Tibial artery (tissue), 4 donors: Measurements from ENCODE around the gene LIN9.

ENCODE experiments used
- DNase-seq, 2 donors: peaks; one replicate each; pipeline ENCODE4 v3.0.0-alpha.2; 2019
- H3K27ac ChIP-seq, 2 donors: fragments of 200-600 bp; sonication (generic) in 1 of 2; 1 replicate in 1 of 2; 2 replicates in 1 of 2; pipeline ENCODE4 v1.5.1; 2018 to 2019; ENCODE audit warnings: mild to moderate bottlenecking in 1 of 2
- H3K27me3 ChIP-seq, 2 donors: fragments of 200-600 bp; sonication (generic) in 1 of 2; one replicate each; pipeline versions ENCODE4 v1.5.1 to v1.6.0; 2016 to 2019
- H3K36me3 ChIP-seq, 3 donors: fragments of 200-600 bp; sonication (generic) in 2 of 3; one replicate each; pipeline ENCODE4 v1.5.1; 2016 to 2019; ENCODE audit warnings: mild to moderate bottlenecking in 2 of 3
- H3K4me1 ChIP-seq, 4 donors: fragments of 200-600 bp; sonication (generic) in 2 of 4; 1 replicate in 3 of 4; 2 replicates in 1 of 4; pipeline ENCODE4 v1.5.1; 2016 to 2019
- H3K4me3 ChIP-seq, 2 donors: fragments of 200-600 bp; sonication (generic) in 1 of 2; 1 replicate in 1 of 2; 2 replicates in 1 of 2; pipeline ENCODE4 v1.5.1; 2018 to 2019; ENCODE audit warnings: mild to moderate bottlenecking in 2 of 2
- H3K9me3 ChIP-seq, 3 donors: fragments of 200-600 bp; sonication (generic) in 1 of 3; one replicate each; pipeline ENCODE4 v1.5.1; 2016 to 2019
- CTCF ChIP-seq, 2 experiments: fragments of 200-600 bp in 1 of 2; fragments of 450-650 bp in 1 of 2; IDR thresholded peaks; one replicate each; pipeline ENCODE4 v1.5.1; 2017 to 2019; ENCODE audit warnings: antibody characterized with exemption in 2 of 2, mild to moderate bottlenecking in 1 of 2, moderate library complexity in 1 of 2
- intact Hi-C: fragments of 100-400 bp; cut with DNase I; formaldehyde crosslinking; loops from one replicate; pipeline ENCODE4 v1.15.0; 2023; ENCODE audit warnings: low total_unique reads

Gene LIN9

GRCh38 chr1:226309398-226310244 lies 657 bp upstream of the LIN9 start:
- Histone ChIP-seq H3K27me3 (no peaks in the 10 kb centered on the region), H3K4me3 (peak overlapping the region; percentile 72 to 97), H3K27ac (peak overlapping the region; percentile 65 to 75), H3K9me3 (no peaks in the 10 kb centered on the region), H3K4me1 (peaks cover 0 to 18% (median 5%) of the 10 kb centered on the region in 4 donors), H3K36me3 (no peaks in the 10 kb centered on the region)
- peak in 1 of 2 experiments; percentile 41 for TF ChIP-seq CTCF (IDR thresholded peaks at IDR 0.05)
- intact Hi-C loops, result no loop called here
- no peak for DNase-seq

GRCh38 chr1:226308166-226308722 lies 720 bp downstream of the LIN9 start:
- TF ChIP-seq CTCF (IDR thresholded peaks at IDR 0.05), result no peak
- Histone ChIP-seq H3K4me3 (peak overlapping the region; percentile 72 to 97), H3K4me1 (peaks cover 0 to 18% (median 5%) of the 10 kb centered on the region in 4 donors), H3K27me3 (no peaks in the 10 kb centered on the region), H3K9me3 (no peaks in the 10 kb centered on the region), H3K36me3 (no peaks in the 10 kb centered on the region), H3K27ac (peak overlapping the region; percentile 45 to 75)
- DNase-seq, result no peak
- intact Hi-C loops, result no loop called here

- DNase-seq, result no peak
- intact Hi-C loops, result no loop called here
- Histone ChIP-seq H3K4me3 (no peak overlapping the region), H3K36me3 (no peaks in the 10 kb centered on the region), H3K4me1 (peaks cover 0 to 18% (median 5%) of the 10 kb centered on the region in 4 donors), H3K27me3 (no peaks in the 10 kb centered on the region), H3K27ac (no peak overlapping the region), H3K9me3 (no peaks in the 10 kb centered on the region)
- TF ChIP-seq CTCF (IDR thresholded peaks at IDR 0.05), result no peak
Observed at GRCh38 chr1:226306425-226306824, 2.5 kb downstream of the LIN9 start.

- H3K4me1 ChIP-seq, result peaks cover 0 to 15% (median 4%) of the 10 kb centered on the region in 4 donors
- TF ChIP-seq CTCF (IDR thresholded peaks at IDR 0.05), result no peak
- peaks cover 0 to 4% (median 0%) of the 10 kb centered on the region in 3 donors for H3K36me3 ChIP-seq
- H3K27me3 ChIP-seq, result no peaks in the 10 kb centered on the region
- H3K4me3 ChIP-seq, result no peak overlapping the region
- DNase-seq, result no peak
- intact Hi-C loops, result no loop called here
- no peak overlapping the region for H3K27ac ChIP-seq
- H3K9me3 ChIP-seq, result no peaks in the 10 kb centered on the region
Observed at GRCh38 chr1:226305184-226305583, 3.8 kb downstream of the LIN9 start.

- no peak for DNase-seq
- H3K36me3 ChIP-seq, result peaks cover 0 to 7% (median 0%) of the 10 kb centered on the region in 3 donors
- no peaks in the 10 kb centered on the region for H3K27me3 ChIP-seq
- intact Hi-C loops, result no loop called here
- H3K4me3 ChIP-seq, result no peak overlapping the region
- peaks cover 0 to 8% (median 0%) of the 10 kb centered on the region in 4 donors for H3K4me1 ChIP-seq
- H3K27ac ChIP-seq, result no peak overlapping the region
- TF ChIP-seq CTCF (IDR thresholded peaks at IDR 0.05), result no peak
- H3K9me3 ChIP-seq, result no peaks in the 10 kb centered on the region
Observed at GRCh38 chr1:226304291-226304955, 4.5 kb downstream of the LIN9 start.
